Measurements from ENCODE around the gene TMEM140.

DNA sequence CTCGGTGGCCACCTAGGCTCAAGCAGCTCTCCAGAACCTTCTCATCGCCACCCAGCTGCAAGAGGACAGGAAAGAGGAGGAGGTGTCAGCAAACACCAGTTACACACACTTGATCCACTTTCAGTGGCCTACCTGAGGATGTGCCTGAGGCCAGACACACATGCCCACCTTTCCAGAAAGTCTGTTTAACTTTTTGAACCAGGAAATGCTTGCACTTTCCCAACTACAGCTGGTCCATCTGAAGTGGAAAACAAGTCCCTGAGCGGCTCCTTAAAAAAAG lies 38.3 kb downstream of the TMEM140 start:
- TF ChIP-seq EGR1 (IDR thresholded peaks at IDR 0.05), result no peak
- TF ChIP-seq RAD21 (IDR thresholded peaks at IDR 0.05; ENCODE audit: low read depth), result no peak
- TF ChIP-seq ZBTB7A (IDR thresholded peaks at IDR 0.05; ENCODE audit: low read depth), result no peak
- TF ChIP-seq, protein P1, sequence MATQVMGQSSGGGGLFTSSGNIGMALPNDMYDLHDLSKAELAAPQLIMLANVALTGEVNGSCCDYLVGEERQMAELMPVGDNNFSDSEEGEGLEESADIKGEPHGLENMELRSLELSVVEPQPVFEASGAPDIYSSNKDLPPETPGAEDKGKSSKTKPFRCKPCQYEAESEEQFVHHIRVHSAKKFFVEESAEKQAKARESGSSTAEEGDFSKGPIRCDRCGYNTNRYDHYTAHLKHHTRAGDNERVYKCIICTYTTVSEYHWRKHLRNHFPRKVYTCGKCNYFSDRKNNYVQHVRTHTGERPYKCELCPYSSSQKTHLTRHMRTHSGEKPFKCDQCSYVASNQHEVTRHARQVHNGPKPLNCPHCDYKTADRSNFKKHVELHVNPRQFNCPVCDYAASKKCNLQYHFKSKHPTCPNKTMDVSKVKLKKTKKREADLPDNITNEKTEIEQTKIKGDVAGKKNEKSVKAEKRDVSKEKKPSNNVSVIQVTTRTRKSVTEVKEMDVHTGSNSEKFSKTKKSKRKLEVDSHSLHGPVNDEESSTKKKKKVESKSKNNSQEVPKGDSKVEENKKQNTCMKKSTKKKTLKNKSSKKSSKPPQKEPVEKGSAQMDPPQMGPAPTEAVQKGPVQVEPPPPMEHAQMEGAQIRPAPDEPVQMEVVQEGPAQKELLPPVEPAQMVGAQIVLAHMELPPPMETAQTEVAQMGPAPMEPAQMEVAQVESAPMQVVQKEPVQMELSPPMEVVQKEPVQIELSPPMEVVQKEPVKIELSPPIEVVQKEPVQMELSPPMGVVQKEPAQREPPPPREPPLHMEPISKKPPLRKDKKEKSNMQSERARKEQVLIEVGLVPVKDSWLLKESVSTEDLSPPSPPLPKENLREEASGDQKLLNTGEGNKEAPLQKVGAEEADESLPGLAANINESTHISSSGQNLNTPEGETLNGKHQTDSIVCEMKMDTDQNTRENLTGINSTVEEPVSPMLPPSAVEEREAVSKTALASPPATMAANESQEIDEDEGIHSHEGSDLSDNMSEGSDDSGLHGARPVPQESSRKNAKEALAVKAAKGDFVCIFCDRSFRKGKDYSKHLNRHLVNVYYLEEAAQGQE (IDR thresholded peaks at IDR 0.05; ENCODE audit: low read depth), result no peak
- no peak for TF ChIP-seq CEBPB (IDR thresholded peaks at IDR 0.05)
- TF ChIP-seq CREB1 (IDR thresholded peaks at IDR 0.05; ENCODE audit: low read depth), result no peak
- no peak for TF ChIP-seq YY1 (IDR thresholded peaks at IDR 0.05; ENCODE audit: low read depth)
- no peak for TF ChIP-seq TAF1 (IDR thresholded peaks at IDR 0.05; ENCODE audit: low read depth)
- no peak for TF ChIP-seq EP300 (IDR thresholded peaks at IDR 0.05; ENCODE audit: borderline replicate concordance)
- no peak for TF ChIP-seq TEAD4 (IDR thresholded peaks at IDR 0.05)
- no peak for TF ChIP-seq NFIC (IDR thresholded peaks at IDR 0.05)
- TF ChIP-seq, protein P2, sequence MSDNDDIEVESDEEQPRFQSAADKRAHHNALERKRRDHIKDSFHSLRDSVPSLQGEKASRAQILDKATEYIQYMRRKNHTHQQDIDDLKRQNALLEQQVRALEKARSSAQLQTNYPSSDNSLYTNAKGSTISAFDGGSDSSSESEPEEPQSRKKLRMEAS (IDR thresholded peaks at IDR 0.05), result no peak
- no peak for TF ChIP-seq TCF12 (IDR thresholded peaks at IDR 0.05; ENCODE audit: low read depth)
- no peak for TF ChIP-seq FOXM1 (IDR thresholded peaks at IDR 0.05; ENCODE audit: borderline replicate concordance, low read depth)

All from Ishikawa (cell line).